IPS-NIHi7 (cell line): ENCODE data around the gene SNRNP35.
"Not testable (repeated sequence)": the region's sequence is repeated elsewhere in the genome, so short reads cannot be mapped to it uniquely, and the experiment has no call there.

ENCODE experiments used
- DNase-seq: peaks from one replicate; pipeline ENCODE4 v3.0.0; 2012; ENCODE audit warnings: mixed read lengths; ENCODE audit errors: extremely low spot score

The SNRNP35 gene

GRCh38 chr12:123449249-123449733 is 8.6 kb upstream of the SNRNP35 start:
- no peak for DNase-seq

- DNase-seq, result no peak
Observed at GRCh38 chr12:123449856-123450255, 8.1 kb upstream of the SNRNP35 start.

GRCh38 chr12:123450636-123451035 is 7.3 kb upstream of the SNRNP35 start:
- DNase-seq, result no peak

GRCh38 chr12:123452276-123452550 is 5.7 kb upstream of the SNRNP35 start:
- not testable (repeated sequence) for DNase-seq

- no peak for DNase-seq
Observed at GRCh38 chr12:123453165-123453564, 4.8 kb upstream of the SNRNP35 start.

GRCh38 chr12:123463174-123463573 is 5.2 kb downstream of the SNRNP35 start:
- not testable (repeated sequence) for DNase-seq

- DNase-seq, result no peak
Observed at GRCh38 chr12:123465084-123465483, 7.1 kb downstream of the SNRNP35 start.

GRCh38 chr12:123468786-123469185 is 10.8 kb downstream of the SNRNP35 start:
- DNase-seq, result no peak

- no peak for DNase-seq
Observed at GRCh38 chr12:123469978-123470377, 12.0 kb downstream of the SNRNP35 start.

GRCh38 chr12:123471374-123472068 is 13.6 kb downstream of the SNRNP35 start:
- DNase-seq, result no peak

GRCh38 chr12:123472438-123472849 is 14.5 kb downstream of the SNRNP35 start:
- no peak for DNase-seq

GRCh38 chr12:123474485-123475245 is 16.7 kb downstream of the SNRNP35 start:
- DNase-seq, result no peak

- no peak for DNase-seq
Observed at GRCh38 chr12:123475246-123475703, 17.3 kb downstream of the SNRNP35 start.

GRCh38 chr12:123478069-123478468 is 20.1 kb downstream of the SNRNP35 start:
- no peak for DNase-seq

GRCh38 chr12:123478762-123479161 is 20.8 kb downstream of the SNRNP35 start:
- DNase-seq, result no peak

- no peak for DNase-seq
Observed at GRCh38 chr12:123479442-123480180, 21.7 kb downstream of the SNRNP35 start.

GRCh38 chr12:123481251-123481650 is 23.3 kb downstream of the SNRNP35 start:
- DNase-seq, result not testable (repeated sequence)

GRCh38 chr12:123482876-123483275 is 24.9 kb downstream of the SNRNP35 start:
- no peak for DNase-seq

GRCh38 chr12:123483602-123484248 is 25.8 kb downstream of the SNRNP35 start:
- DNase-seq, result no peak

- DNase-seq, result no peak
Observed at GRCh38 chr12:123485756-123486155, 27.8 kb downstream of the SNRNP35 start.

- no peak for DNase-seq
Observed at GRCh38 chr12:123487428-123487827, 29.5 kb downstream of the SNRNP35 start.
